GM15510 (cell line): ENCODE results near the gene RMDN2.

ENCODE experiments used
- POLR2A ChIP-seq: IDR thresholded peaks from 3 replicates; pipeline ENCODE4 v1.6.1; 2011; ENCODE audit warnings: borderline replicate concordance; ENCODE audit not compliant: insufficient read length; ENCODE audit errors: extremely low read depth

Gene RMDN2

DNA sequence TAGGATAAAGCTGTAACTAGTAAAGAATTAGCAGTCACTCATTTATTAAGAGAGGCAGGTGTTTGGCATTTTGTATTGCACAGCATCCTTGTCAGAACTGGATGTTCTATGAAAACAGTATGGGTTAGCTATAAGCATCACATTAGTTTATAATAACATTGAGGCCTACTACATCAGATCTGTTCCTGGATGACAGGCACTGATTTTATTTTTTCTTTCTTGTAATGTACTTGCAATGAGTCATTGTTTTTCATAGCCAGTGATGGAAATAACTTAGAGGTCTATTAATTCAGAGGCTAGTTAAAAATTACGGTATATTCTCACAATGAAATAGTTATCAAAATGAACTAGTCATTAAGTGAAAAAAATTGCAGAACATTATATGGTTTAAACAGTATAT is 13.0 kb upstream of the RMDN2 start:
- no peak for TF ChIP-seq POLR2A

DNA sequence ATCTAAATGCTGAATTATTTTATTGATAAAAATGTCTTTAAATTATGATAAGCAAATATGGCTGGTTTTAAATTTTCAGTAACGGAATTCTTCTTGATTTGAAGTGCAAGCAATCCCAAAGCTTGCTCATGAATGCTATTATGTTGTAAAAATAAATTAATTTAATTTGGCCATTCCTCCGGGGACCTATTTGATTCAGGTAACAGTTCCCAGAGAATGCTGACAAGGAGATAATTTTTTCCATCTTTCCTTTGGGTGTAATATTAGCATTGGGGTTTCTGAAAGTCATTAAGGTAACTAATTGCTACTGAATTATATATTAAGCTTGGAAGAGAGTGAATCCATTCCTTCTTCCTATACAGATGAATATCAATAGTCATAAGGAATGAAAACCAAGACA is 12.5 kb upstream of the RMDN2 start:
- no peak for TF ChIP-seq POLR2A

DNA sequence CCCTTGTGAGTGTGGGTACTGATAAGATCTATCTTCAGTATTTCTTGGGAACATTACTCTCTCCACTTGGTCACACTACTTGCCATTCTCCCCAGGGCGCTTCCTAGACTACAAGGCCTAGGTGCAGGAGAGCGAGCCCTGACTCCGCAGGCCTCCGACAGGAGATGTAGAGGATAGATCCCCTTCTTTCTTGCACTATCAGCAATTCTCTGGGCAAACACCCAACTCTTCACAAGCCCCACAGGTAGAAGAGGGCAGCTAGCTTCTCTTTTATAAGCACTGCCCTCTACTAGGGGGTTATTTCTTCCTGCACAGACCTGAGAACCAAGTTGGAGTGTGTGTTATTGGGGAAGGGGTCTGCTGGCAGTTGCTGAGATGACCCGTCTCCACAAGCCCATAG is 10.7 kb upstream of the RMDN2 start:
- TF ChIP-seq POLR2A = no peak

DNA sequence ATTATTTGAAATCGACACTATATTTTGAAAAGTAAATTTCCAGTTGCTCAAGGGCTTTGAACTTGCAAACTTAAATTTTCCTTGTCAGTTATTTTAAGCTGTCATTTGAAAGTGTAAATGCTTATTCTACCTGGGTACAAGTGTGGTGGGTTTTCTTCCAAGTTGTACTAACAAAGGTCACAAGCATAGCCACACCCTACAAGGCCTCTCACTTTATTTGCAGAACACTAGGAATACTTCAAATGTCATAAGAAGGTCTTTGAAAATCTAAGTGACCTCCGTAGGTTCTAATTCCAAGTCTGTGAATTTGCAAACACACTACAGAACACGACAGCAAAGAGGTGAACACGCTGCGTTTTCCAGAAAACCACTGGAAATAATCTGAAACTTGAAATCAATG is 9.3 kb upstream of the RMDN2 start:
- no peak for TF ChIP-seq POLR2A

DNA sequence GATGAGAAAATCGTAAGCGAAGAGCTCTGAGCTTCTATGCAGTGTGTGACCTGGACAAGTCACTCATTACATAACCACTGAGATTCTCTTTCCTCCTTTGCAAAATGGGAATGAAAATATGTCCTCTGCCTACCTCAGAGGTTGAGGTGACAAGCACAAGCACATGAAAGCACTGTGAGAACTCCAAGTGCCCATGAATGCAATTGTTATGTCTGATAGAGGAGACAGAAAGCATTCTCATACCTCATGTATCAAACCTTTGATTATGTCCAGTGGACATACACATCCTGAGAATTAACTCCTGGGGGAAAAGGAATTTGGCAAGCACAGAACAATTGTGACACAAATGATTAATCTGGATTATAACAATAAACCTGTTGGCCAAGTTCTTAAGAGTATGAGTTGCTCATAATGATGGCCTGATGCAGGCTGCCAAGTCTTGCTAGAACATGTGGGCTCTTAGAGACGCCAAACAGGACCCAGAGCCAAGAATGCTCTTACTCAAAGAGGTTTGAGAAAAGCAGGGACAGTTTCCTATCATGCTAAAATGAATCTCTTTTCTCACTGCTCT is 8.5 kb upstream of the RMDN2 start:
- no peak for TF ChIP-seq POLR2A

DNA sequence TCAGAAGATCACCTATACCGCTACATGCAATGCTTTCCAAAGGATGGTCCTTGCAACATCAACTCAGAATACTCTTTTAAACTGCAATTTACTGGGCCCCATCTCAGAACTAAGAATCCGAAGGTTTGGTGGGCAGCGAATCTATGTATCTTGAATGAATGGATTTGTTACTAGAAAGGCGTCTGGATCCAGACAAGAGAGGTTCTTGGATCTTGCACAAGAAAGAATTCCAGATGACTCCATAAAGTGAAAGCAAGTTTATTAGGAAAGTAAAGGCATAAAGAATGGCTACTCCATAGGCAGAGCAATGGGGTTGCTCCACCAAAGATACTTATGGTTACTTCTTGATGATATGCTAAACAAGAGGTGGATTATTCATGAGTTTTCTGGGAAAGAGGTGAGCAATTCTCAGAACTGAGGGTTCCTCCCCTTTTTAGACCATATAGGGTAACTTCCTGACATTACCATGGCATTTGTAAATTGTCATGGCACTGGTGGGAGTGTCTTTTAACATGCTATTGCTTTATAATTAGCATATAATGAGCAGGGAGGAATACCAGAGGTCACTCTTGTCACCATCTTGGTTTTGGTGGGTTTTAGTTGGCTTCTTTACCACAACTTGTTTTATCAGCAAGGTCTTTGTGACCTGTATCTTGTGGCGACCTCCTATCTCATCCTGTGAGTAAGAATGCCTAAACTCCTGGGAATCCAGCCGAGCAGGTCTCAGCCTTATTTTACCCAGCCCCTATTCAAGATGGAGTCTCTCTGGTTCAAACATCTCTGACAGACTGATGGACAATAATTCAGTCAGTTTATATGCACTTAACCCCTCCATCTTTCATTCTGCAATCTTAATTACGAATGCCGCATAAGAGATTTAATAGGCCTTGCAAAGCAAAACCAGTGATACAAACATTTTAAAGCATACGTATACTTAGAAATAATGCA is 7.5 kb upstream of the RMDN2 start:
- no peak for TF ChIP-seq POLR2A

DNA sequence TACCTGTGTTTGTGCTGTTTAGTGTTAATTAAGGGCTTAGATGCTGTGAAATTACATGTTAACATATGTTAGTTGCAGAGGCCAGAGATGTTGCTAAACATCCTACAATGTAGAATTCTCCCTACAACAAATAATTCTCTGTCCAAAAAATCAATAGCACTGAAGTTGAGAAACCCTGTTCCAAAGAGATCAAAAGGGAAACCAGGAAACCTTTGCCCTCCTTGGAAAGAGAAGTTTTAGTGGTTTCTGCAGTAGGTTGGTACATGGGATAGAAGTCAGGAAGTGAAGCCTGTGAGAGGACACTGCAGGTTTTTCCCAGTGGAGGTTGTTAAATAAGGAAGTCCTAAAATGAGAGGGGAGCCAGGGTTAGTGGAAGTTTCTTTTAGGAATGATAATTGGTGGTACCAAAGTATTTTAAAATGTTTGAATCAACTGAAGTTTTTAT is 6.3 kb upstream of the RMDN2 start:
- TF ChIP-seq POLR2A = no peak

DNA sequence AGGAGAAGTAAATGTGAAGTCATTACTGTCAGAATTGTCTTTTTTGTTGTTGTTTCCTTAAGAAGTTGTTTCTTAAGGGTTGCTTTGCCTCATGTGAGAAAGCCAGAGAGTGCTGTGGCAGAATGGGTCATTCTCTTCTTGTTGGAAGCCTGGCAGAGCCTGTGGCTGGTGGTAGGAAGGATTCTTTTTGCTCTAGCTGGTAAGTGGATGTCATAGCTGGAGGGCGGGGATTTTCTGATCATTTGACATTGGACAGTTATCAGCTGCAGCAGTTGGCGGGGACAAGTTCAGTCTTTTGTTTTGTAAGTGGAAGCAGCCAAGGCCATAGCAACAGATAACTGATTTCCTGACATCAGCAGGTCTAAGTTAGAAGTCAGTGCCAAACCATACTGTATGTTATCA is 5.5 kb upstream of the RMDN2 start:
- TF ChIP-seq POLR2A = no peak

DNA sequence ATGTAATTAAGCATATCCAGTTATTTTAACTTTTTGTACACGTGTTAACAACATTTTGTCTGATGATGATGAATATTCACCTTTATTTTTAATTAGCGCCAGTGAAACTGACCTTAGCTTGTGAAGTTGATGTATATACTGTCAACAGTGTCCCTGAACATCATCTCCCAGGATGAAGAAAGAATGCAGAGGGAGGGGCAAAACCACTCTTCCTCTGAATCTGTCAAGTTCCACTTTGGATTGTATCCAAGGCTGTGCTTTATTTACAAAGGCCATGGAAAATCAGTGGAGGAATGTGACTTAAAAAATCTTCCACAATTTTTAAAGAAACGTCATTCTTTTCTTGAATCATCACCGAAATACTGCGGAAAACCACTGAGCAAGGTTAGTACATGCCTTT is 4.5 kb upstream of the RMDN2 start:
- TF ChIP-seq POLR2A = no peak

DNA sequence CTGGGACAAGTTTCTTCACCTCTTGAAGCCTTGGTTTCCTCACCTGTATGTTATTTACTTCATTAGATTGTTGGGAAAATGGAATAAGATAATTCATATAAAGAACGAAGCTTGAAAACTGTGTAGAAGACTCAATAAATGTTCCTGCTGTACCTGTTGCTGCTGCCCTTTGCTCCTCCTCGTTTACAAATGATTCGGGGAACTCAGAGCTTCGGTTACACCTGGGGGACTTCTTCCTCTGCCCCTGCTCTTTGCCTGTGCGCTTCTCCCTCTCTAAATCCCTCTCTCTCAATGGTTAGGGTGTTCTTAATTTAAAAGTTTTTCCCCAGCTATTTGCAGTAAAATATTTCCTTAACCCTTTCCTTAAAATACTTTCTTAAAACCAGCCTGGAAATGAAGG is 3.3 kb upstream of the RMDN2 start:
- TF ChIP-seq POLR2A = no peak

DNA sequence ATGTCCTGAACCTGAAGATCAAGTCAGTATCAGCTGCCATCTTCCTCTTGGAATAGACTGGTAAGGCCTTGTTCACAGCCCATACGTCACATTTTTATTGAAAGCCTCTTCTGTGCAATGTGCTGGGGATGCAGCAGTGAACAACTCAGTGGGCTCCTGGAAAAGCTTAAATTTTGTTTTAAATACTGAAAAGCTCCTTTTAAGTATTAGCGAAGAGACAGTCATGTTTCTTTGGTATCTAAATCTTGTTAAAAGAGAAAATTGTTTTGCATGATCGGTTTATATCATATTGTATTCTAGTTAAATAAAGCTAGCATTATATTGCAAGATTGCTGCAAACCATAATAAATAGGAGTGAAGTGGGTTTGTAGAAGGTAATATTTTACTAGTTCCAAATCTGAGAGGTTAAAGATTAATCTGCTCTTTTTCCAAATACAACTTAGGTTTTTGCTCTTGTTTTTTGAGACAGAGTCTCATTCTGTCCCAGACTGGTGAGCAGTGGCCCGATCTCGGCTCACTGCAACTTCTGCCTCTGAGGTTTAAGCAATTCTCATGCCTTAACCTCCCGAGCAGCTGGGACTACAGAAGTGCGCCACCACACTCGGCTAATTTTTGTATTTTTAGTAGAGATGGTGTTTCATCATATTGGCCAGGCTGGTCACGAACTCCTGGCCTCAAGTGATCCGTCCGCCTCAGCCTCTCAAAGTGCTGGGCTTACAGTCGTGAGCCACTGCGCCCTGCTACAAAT is 1.6 kb upstream of the RMDN2 start:
- no peak for TF ChIP-seq POLR2A

DNA sequence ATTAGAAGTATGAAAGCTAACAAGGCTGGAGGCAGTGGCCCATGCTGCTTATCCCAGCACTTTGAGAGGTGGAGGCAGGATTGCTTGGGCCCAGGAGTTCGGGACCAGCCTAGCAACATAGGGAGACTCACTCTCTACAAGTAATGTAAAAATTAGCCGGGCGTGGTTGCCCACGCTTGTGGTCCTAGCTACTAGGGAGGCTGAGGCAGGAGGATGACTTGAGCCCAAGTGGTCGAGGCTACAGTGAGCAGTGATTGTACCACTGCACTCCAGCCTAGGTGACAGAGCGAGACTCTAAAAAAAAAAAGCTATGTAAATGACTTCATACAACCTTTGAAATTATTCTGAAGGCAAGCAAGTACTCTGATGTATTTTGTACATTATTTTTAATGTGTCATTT is 1.5 kb downstream of the RMDN2 start:
- TF ChIP-seq POLR2A = no peak

DNA sequence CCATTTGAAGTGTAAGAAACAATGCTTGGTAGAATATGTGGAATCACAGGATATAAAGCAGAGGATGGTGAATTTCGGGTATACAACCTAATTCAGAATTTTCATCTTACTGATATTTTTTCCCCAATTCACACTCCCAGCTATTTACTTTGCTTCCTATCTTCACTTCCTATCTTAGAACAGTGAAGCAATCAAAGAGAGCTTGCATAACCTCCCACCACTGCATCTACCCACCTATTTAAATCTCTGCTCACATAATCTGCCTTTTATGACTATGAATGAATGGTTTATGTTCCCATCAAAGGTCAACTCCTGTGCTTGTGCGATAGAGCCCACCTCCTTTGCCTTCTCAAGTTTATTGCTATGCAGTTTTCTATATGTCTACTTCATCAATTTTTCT is 3.3 kb downstream of the RMDN2 start:
- no peak for TF ChIP-seq POLR2A

DNA sequence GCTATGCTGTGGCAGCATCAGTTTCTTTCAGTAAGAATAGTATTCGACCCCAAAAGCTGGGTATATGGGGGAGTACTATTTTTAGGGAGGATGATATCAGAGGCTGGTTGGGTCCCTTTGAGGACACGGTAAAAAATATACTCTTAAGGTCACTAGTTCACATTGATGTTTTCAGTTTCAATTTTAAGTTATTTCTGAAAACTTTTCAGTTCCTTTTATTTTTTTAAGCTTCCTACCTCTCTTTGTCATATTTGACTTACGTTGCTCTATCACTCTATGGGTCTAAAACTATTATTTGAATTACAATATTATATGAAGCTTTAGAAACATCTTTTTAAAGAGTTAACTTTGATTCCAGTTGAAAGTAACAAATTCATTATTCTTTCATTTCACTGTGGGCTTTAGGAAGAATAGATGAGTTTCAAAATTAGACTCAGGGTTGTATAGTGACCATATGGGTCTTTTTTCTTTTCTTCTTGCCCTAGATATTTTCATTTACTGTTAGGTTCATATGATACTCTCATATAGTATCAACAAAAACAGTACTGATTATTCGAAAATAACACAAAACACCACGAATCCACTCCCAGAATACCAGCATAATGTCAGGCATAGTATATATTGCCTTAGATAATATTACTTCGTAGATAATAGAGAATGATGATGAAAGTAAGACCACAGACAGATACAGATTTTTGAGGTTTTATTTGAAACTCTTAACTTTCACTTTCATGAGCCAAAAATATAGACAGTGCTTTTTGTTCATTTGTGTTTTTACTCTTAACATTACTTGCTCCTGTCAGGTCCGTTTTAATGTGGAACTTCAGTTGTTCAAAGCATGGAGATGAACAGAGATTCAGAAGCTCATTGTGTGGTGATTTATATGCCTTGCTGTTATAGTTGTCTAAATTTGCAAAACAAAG is 9.8 kb downstream of the RMDN2 start:
- TF ChIP-seq POLR2A = no peak
